Right lobe of liver (tissue), 4 donors: ENCODE results near the gene FKBP5.
A peak's percentile ranks its signal among the peaks of the same experiment; 100 is the strongest.

Experiments used
- CTCF ChIP-seq, 4 donors: fragments of 200-600 bp in 3 of 4; fragments of 450-650 bp in 1 of 4; IDR thresholded peaks; one replicate each; pipeline versions ENCODE4 v1.5.1 to v1.8.0; 2016 to 2022; ENCODE audit warnings: antibody characterized with exemption in 4 of 4, mild to moderate bottlenecking in 2 of 4
- POLR2A ChIP-seq: fragments of 450-650 bp; IDR thresholded peaks from one replicate; pipeline ENCODE4 v1.6.1; 2017; ENCODE audit warnings: antibody characterized with exemption, mild to moderate bottlenecking
- donor health status: DM: no; HTN: no; CAD: no.
- donor health status: DM: no; HTN: no; CAD: no.
- donor health status: DM: no; HTN: yes; CAD: no.

GRCh38 chr6:35624341-35625070 lies 64.2 kb downstream of the FKBP5 start:
- TF ChIP-seq POLR2A (no peak), CTCF (IDR thresholded peaks at IDR 0.05) (peak in 2 of 4 donors; percentile 21 to 23)
